Measurements from ENCODE around the gene DLG4. TPM values are rescaled to one million over a fixed set of nuclear protein-coding genes. Genes with fewer than 3 reads are reported as not detected.
"Not testable (repeated sequence)": the region's sequence is repeated elsewhere in the genome, so short reads cannot be mapped to it uniquely, and the experiment has no call there.

DLG4 gene
- total RNA-seq, 4 donors from 2014 or later = 2.6 to 15.7 (median 9.4) TPM

DNA sequence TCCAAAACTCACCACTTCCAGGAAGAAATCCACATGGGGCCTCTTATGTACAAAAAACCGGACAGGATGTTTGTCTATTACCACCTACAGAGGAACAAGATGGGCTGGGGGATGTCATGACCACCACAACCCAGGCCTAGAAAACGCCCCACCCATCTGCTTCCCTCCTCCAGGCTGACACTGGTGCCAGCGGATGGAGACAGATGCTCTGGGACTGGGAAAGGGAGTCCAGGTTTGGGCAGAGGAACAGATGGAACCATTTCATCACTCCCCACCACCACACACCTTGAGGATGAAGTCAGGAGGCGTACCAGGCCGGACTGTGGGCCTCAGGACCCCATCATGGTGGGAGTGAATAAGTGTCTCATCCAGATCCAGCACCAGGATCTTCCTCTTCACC lies 27.1 kb upstream of the DLG4 start:
- Histone ChIP-seq H3K4me1 (peaks cover 0 to 30% (median 16%) of the 10 kb centered on the region in 4 donors), H3K4me3 (no peak overlapping the region), H3K36me3 (peaks cover 0 to 35% (median 0%) of the 10 kb centered on the region in 3 donors), H3K27ac (no peak overlapping the region), H3K9me3 (no peaks in the 10 kb centered on the region), H3K27me3 (no peaks in the 10 kb centered on the region)
- no peak for TF ChIP-seq POLR2A (IDR thresholded peaks at IDR 0.05)
- TF ChIP-seq, protein P1, sequence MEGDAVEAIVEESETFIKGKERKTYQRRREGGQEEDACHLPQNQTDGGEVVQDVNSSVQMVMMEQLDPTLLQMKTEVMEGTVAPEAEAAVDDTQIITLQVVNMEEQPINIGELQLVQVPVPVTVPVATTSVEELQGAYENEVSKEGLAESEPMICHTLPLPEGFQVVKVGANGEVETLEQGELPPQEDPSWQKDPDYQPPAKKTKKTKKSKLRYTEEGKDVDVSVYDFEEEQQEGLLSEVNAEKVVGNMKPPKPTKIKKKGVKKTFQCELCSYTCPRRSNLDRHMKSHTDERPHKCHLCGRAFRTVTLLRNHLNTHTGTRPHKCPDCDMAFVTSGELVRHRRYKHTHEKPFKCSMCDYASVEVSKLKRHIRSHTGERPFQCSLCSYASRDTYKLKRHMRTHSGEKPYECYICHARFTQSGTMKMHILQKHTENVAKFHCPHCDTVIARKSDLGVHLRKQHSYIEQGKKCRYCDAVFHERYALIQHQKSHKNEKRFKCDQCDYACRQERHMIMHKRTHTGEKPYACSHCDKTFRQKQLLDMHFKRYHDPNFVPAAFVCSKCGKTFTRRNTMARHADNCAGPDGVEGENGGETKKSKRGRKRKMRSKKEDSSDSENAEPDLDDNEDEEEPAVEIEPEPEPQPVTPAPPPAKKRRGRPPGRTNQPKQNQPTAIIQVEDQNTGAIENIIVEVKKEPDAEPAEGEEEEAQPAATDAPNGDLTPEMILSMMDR (IDR thresholded peaks at IDR 0.05) = no peak
- DNase-seq = no peak

DNA sequence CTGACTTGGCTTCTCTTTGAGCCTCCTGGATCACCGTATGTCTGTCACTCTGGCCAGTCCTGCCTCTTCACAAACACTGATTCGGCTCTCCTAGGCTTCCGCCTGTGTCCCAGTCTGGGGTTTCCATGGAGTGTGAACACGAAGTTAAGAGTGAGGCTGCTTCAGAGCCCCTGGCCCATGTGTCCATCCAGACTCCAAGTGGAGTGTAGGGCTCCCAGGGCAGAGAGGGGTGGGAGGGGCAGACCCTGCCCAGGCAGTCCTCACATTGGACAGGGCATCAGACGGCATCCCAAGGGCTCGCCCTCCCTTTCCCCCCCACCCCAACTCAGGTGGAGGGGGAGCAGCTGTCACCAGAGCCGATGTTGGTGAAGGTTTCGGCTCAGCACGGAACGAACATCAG lies 24.2 kb upstream of the DLG4 start:
- Histone ChIP-seq H3K36me3 (peaks cover 0 to 48% (median 0%) of the 10 kb centered on the region in 3 donors), H3K4me1 (peaks cover 0 to 30% (median 14%) of the 10 kb centered on the region in 4 donors), H3K4me3 (peak overlapping the region in 1 of 4 donors; percentile 91), H3K27ac (peak overlapping the region; percentile 98 to 99 (median 98))
- not testable (repeated sequence) for H3K9me3 ChIP-seq, DNase-seq, H3K27me3 ChIP-seq

- Histone ChIP-seq H3K4me1 (peaks cover 0 to 25% (median 13%) of the 10 kb centered on the region in 4 donors), H3K36me3 (peaks cover 0 to 48% (median 0%) of the 10 kb centered on the region in 3 donors), H3K4me3 (peak overlapping the region; percentile 81 to 95 (median 88)), H3K27me3 (no peaks in the 10 kb centered on the region), H3K9me3 (no peaks in the 10 kb centered on the region), H3K27ac (peak overlapping the region; percentile 98 to 99 (median 98))
- no peak for DNase-seq
- TF ChIP-seq, protein P1 (IDR thresholded peaks at IDR 0.05) = no peak
- no peak for TF ChIP-seq POLR2A (IDR thresholded peaks at IDR 0.05)
These were observed 23.8 kb upstream of the DLG4 start for GRCh38 chr17:7243453-7243729.

- peak overlapping the region; percentile 81 to 95 (median 88) for H3K4me3 ChIP-seq
- H3K4me1 ChIP-seq = peaks cover 0 to 25% (median 13%) of the 10 kb centered on the region in 4 donors
- TF ChIP-seq, protein P1 (IDR thresholded peaks at IDR 0.05) = peak in 3 of 6 experiments; percentile 5 to 25 (median 5)
- peak; percentile 47 to 59 for TF ChIP-seq POLR2A (IDR thresholded peaks at IDR 0.05)
- DNase-seq = peak; percentile 97 to 99 (median 97)
- peaks cover 0 to 48% (median 0%) of the 10 kb centered on the region in 3 donors for H3K36me3 ChIP-seq
- peak overlapping the region; percentile 98 to 99 (median 98) for H3K27ac ChIP-seq
- H3K27me3 ChIP-seq = no peaks in the 10 kb centered on the region
- no peaks in the 10 kb centered on the region for H3K9me3 ChIP-seq
These were observed 23.2 kb upstream of the DLG4 start for GRCh38 chr17:7242717-7243452.

DNA sequence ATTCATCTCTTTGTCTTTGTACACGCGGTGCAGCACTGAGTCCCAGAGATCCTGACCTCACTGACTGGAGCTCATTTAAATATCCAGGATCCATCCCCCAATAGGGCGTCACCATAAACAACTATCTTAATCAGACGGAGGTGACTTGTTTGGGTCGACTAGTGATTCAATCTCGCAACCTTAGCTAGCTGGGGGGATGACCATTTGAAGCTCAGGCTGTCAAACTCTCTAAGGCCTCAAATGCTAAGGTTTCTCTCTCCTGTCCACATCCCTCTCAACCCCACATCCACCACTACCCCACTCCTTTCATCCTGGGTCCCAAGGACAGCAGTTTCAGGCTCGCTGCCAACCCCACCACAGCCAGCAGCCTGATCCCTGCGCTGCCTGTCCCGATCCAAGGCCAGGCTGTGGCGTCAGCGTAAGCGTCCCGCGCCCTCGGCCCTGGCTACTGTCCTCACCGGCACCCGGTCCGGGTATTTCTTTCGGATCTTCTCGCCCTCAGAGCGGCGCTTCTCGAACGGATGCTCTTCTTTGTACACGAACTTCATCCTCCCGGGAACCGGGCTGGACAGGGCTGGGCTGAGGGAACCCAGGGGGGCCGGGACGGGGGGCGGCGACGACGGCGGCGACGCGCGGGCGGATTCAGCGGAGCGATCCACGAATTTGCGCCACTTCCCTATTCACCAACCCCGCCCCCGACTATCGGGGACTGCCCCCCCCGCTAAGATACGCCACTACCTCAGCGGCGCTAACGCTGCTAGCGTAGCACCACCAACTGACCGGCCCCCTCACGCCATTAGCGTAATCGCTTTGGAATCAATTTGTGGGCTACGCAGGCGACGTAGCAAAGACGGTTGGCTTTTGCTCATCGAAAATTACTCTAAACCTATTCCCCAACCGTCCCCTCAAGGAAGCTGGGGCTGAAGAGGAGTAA lies 22.4 kb upstream of the DLG4 start, which contains the start of gene GABARAP:
Gene GABARAP, minus strand, starts transcription at position 667 of the 934 bp plus-strand sequence. Its CDS starts 119 bp downstream, at position 548.
- H3K27ac ChIP-seq = peak within 1 kb of the TSS; percentile 98 to 99 (median 98)

More for the DNA sequence above, 22.4 kb upstream of the DLG4 start, which contains the start of gene GABARAP:
- Histone ChIP-seq H3K9me3 (no peaks in the 10 kb centered on the region), H3K4me3 (peak within 1 kb of the TSS; percentile 81 to 95 (median 88)), H3K4me1 (peaks cover 0 to 32% (median 13%) of the 10 kb centered on the region in 4 donors), H3K27me3 (no peaks in the 10 kb centered on the region), H3K36me3 (peaks cover 0 to 47% (median 0%) of the 10 kb centered on the region in 3 donors)
- DNase-seq = peak; percentile 95 to 97 (median 96)
- peak; percentile 47 to 59 for TF ChIP-seq POLR2A (IDR thresholded peaks at IDR 0.05)
- TF ChIP-seq, protein P1 (IDR thresholded peaks at IDR 0.05) = no peak

Data from Peyer's patch (tissue), 4 donors.